ENCODE data around the gene SESN3.

- TF ChIP-seq CTCF (IDR thresholded peaks at IDR 0.05) (no peak), POLR2AphosphoS5 (IDR thresholded peaks at IDR 0.05; ENCODE audit: low read depth, low read length) (no peak), TCF7L2 (IDR thresholded peaks at IDR 0.05; ENCODE audit: low read depth, low read length) (no peak)
Measured at GRCh38 chr11:95267601-95268213, 36.7 kb upstream of the SESN3 start.
